ENCODE results near the gene CHRNA4. TPM values are rescaled to one million over a fixed set of nuclear protein-coding genes. Genes with fewer than 3 reads are reported as not detected.

CHRNA4 gene
- total and polyA plus RNA-seq, 2 of the 13 experiments (the other 11 are each of a cell fraction or from before 2014, with no cell fraction given): not detected

GRCh38 chr20:63387917-63388316, 26.8 kb upstream of the CHRNA4 start:
- no peak overlapping the region for H3K9ac ChIP-seq (ENCODE audit: insufficient read depth, low read depth, low read length)
- ChIA-PET CTCF (ENCODE audit: low intra/inter-chr PET ratio, low total read pairs) (no interaction called here), POLR2A (no interaction called here)
- in situ Hi-C loops (cut with HindIII; ENCODE audit: extremely low pct_ligation_motif_present, low pct_unique_long_range_greater_than_20kb): no loop called here
- H3K79me2 ChIP-seq (ENCODE audit: insufficient read depth, low read length): no peaks in the 10 kb centered on the region
- peaks cover 29% of the 10 kb centered on the region for H3K9me3 ChIP-seq (ENCODE audit: low read length)
- 55% methylated on average over 18 of the region's 18 CpGs for WGBS (ENCODE audit: low lambda C conversion rate)
- DNase-seq (ENCODE audit: low spot score): no peak
- TF ChIP-seq, protein P1, sequence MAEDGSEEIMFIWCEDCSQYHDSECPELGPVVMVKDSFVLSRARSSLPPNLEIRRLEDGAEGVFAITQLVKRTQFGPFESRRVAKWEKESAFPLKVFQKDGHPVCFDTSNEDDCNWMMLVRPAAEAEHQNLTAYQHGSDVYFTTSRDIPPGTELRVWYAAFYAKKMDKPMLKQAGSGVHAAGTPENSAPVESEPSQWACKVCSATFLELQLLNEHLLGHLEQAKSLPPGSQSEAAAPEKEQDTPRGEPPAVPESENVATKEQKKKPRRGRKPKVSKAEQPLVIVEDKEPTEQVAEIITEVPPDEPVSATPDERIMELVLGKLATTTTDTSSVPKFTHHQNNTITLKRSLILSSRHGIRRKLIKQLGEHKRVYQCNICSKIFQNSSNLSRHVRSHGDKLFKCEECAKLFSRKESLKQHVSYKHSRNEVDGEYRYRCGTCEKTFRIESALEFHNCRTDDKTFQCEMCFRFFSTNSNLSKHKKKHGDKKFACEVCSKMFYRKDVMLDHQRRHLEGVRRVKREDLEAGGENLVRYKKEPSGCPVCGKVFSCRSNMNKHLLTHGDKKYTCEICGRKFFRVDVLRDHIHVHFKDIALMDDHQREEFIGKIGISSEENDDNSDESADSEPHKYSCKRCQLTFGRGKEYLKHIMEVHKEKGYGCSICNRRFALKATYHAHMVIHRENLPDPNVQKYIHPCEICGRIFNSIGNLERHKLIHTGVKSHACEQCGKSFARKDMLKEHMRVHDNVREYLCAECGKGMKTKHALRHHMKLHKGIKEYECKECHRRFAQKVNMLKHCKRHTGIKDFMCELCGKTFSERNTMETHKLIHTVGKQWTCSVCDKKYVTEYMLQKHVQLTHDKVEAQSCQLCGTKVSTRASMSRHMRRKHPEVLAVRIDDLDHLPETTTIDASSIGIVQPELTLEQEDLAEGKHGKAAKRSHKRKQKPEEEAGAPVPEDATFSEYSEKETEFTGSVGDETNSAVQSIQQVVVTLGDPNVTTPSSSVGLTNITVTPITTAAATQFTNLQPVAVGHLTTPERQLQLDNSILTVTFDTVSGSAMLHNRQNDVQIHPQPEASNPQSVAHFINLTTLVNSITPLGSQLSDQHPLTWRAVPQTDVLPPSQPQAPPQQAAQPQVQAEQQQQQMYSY (CRISPR knock-in tag; IDR thresholded peaks at IDR 0.05): no peak
- TF ChIP-seq MNT (IDR thresholded peaks at IDR 0.05) (peak; percentile 98), FOXP1 (IDR thresholded peaks at IDR 0.05) (0 out of 2 replicates have a peak, but pooled peaks have one; percentile 13), FOXP1 (CRISPR knock-in tag; IDR thresholded peaks at IDR 0.05) (no peak), CENPT (CRISPR knock-in tag; IDR thresholded peaks at IDR 0.05; ENCODE audit: low read depth) (0 out of 2 replicates have a peak, but pooled peaks have one; percentile 20), JUND (CRISPR knock-in tag; IDR thresholded peaks at IDR 0.05) (0 out of 2 replicates have a peak, but pooled peaks have one; percentile 32), ZNF207 (IDR thresholded peaks at IDR 0.05; ENCODE audit: borderline replicate concordance) (0 out of 2 replicates have a peak, but pooled peaks have one; percentile 39), GATAD1 (CRISPR knock-in tag; IDR thresholded peaks at IDR 0.05) (no peak), RFX1 (IDR thresholded peaks at IDR 0.05) (no peak), DNMT1 (CRISPR knock-in tag; IDR thresholded peaks at IDR 0.05) (peak; percentile 18; the same call in 1 of the 2 replicates), BATF2 (CRISPR knock-in tag; IDR thresholded peaks at IDR 0.05) (0 out of 2 replicates have a peak, but pooled peaks have one; percentile 7), SP1 (IDR thresholded peaks at IDR 0.05) (peak; percentile 41; the same call in 1 of the 2 replicates), SP1 (CRISPR knock-in tag; IDR thresholded peaks at IDR 0.05) (no peak), GLMP (CRISPR knock-in tag; IDR thresholded peaks at IDR 0.05; ENCODE audit: borderline replicate concordance) (no peak)
- H3K4me2 ChIP-seq (ENCODE audit: low read depth, low read length): no peak overlapping the region
- H2AFZ ChIP-seq (ENCODE audit: low read length): no peak overlapping the region
- no peak overlapping the region for H3K27ac ChIP-seq (ENCODE audit: extremely low read length, insufficient read depth, low read length)
- no peak overlapping the region for H3K4me3 ChIP-seq (replicated peaks in 1 of 3; ENCODE audit: insufficient read depth in 1 of 3, low read depth in 2 of 3, low read length in 3 of 3)
- no peaks in the 10 kb centered on the region for H3K36me3 ChIP-seq (replicated peaks in 1 of 2; ENCODE audit: control insufficient read depth in 1 of 2, insufficient read depth in 2 of 2, low read length in 2 of 2)
- no peaks in the 10 kb centered on the region for H4K20me1 ChIP-seq (ENCODE audit: insufficient read depth, low read length)
- no peak for FAIRE-seq
- H3K27me3 ChIP-seq (ENCODE audit: control insufficient read depth in 1 of 2, insufficient read depth in 2 of 2, low read length in 2 of 2): peaks cover 9 to 30% of the 10 kb centered on the region in 2 experiments; a peak in 4 of 5 replicates
- no peak for ATAC-seq
- BruUV-seq (replicated peaks): no TSS peak
- H3K4me1 ChIP-seq (ENCODE audit: insufficient read depth, low read length): no peaks in the 10 kb centered on the region
- intact Hi-C loops (cut with micrococcal nuclease; ENCODE audit: unreplicated experiment): loop anchor here (5.0 kb wide), 1 partner anchor 91 kb away; no protein-coding TSS in a partner anchor
